ENCODE measurements around the gene KRT16. TPM values are rescaled to one million over a fixed set of nuclear protein-coding genes. Genes with fewer than 3 reads are reported as not detected.
"Not testable (repeated sequence)": the region's sequence is repeated elsewhere in the genome, so short reads cannot be mapped to it uniquely, and the experiment has no call there.

Gene KRT16
- total and polyA plus RNA-seq, 2 donors = 0.20 TPM; not detected in 1

DNA sequence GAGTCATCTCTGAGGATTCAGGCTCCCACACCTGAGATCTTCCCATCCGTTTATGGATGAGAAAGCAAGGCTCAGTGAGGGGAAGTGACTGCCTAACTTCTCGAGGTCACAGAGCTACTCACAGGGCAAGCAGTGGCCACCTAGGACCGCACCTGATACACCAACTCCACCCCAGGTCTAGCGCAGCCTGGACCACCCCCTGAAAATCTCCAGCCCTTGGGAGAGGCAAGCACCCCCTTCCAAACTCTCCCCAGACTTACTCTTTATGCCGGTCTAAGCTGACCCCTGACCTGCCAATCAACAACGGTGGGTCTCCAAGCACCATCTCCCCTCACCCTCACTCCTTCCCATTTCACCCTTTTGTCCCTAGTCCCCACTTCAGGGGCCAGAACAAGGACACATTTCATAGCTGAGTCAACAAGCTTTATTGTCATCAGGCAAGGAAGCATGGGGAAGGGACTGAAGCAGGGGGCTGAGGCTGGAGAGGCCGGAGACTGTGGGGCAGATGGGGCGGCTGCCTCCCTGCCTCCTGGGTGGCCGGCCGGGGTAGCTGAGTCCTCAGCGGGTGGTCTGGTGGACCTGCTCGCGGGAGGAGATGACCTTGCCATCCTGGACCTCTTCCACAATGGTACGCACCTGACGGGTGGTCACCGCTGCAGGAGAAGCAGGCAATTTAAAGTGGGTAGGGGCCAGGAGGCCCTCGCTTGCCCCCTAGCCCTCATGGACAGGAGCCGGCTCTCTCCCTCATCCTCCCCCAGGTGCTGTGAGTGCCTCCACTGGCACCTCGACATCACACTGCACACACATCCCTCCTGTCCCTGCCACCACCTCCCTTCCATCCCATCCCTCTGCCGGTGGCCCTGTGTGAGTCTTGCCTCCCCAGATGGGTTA is 6.7 kb upstream of the KRT16 start:
- no peak for DNase-seq (ENCODE audit: extremely low spot score)
- Histone ChIP-seq H3K4me3 (ENCODE audit: low read depth, low read length) (no peak overlapping the region), H3K4me1 (ENCODE audit: insufficient read depth) (no peaks in the 10 kb centered on the region), H3K36me3 (ENCODE audit: insufficient read depth) (no peaks in the 10 kb centered on the region), H3K27ac (ENCODE audit: low read depth) (no peak overlapping the region)
- WGBS = 84% methylated on average over 18 of the region's 20 CpGs

DNA sequence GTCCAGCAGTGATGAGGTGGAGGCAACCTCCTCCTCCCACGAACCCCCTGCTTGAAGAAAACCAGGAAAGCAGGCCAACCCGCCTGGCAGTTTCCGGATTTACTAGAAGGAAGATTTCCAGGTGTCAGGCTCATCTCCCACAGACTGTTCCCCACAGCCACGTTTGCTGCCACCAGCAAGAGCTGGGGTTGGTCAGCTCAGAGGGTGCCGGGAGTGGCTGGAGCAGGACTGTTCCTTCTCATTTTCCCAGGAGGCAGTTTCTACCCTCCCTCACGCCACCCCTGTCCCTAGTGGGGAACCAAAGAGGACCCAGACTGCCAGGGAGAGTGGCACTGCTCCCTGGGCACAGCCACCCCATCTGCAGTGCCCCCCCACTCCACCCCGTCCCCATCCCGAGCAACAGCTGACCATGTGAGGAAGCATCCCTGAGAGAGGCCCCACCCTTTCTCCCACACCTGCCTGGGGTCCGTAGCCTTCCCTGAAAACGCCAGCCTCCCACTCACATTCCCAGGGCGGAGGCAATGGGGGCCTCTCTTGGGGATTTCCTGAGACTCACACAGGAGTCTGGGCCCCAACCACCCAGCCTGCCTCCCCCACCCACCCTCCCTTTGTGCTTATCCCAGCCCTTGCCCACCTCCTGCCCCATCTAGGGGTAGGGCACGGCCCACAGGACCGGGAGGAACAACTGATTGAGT is 5.9 kb upstream of the KRT16 start:
- Histone ChIP-seq H3K4me3 (ENCODE audit: low read depth, low read length) (no peak overlapping the region), H3K36me3 (ENCODE audit: insufficient read depth) (no peaks in the 10 kb centered on the region), H3K4me1 (ENCODE audit: insufficient read depth) (no peaks in the 10 kb centered on the region), H3K27ac (ENCODE audit: low read depth) (no peak overlapping the region)
- 64% methylated on average over 13 of the region's 13 CpGs for WGBS
- no peak for DNase-seq (ENCODE audit: extremely low spot score)

DNA sequence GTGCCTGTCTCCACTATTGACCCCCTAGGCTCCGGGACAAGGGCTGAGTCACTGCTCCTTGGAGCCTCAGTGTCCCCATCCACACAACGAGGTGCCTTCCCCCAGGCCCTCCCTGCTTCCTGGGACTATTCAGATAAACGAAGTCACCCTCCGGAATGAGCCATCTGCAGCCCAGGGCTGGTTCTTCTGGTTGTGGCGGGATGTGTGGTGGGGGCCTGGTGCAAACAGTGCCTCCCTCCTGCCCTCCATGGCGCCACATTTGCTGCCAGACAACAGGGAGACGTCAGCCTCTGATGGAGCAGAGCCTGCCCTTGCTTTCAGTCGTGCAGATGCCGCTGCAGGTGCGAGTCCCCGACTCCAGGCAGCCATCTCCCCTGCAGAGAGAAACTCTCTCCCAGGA is 5.1 kb upstream of the KRT16 start:
- H3K4me3 ChIP-seq (ENCODE audit: low read depth, low read length) = no peak overlapping the region
- H3K36me3 ChIP-seq (ENCODE audit: insufficient read depth) = no peaks in the 10 kb centered on the region
- no peak overlapping the region for H3K27ac ChIP-seq (ENCODE audit: low read depth)
- H3K4me1 ChIP-seq (ENCODE audit: insufficient read depth) = no peaks in the 10 kb centered on the region
- WGBS = 66% methylated on average over 11 of the region's 11 CpGs
- no peak for DNase-seq (ENCODE audit: extremely low spot score)

DNA sequence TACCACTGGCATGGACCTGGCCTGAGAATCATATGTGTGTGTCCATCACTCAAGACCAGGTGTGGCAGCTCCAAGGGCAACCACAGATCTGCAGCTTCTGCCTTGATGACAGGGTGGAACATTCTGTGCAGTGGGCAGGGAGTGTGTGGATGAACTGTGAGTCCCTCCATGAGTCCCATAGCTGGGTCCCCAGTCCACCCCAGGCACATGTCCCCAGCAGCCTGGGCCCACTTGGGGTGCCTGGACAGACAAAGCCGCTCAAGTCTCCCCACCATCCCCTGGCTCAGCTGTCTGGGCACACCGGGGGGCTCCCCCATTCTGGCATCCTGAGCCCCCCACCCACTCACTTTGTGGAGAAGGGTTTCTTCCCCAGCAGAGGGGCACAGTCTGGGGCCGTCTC is 4.6 kb upstream of the KRT16 start:
- H3K36me3 ChIP-seq (ENCODE audit: insufficient read depth) = no peaks in the 10 kb centered on the region
- no peaks in the 10 kb centered on the region for H3K4me1 ChIP-seq (ENCODE audit: insufficient read depth)
- no peak overlapping the region for H3K27ac ChIP-seq (ENCODE audit: low read depth)
- H3K4me3 ChIP-seq (ENCODE audit: low read depth, low read length) = no peak overlapping the region
- 86% methylated on average over 3 of the region's 3 CpGs for WGBS
- no peak for DNase-seq (ENCODE audit: extremely low spot score)

DNA sequence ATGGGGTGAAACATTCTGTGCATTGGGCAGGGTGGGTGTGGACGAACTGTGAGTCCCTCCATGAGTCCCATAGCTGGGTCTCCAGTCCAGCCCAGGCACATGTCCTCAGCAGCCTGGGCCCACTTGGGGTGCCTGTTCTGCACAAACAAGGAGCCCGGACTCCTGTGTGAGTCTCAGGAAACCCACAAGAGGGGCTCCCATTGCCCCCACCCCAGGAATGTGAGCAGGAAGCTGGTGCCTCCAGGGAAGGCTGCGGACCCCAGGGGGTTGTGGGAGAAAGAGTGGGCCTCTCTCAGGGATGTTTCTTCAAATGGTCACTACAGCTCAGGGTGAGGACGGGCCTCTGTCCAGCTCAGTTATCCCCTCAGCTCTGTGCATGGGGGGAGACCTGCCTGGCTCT is 3.9 kb upstream of the KRT16 start:
- 78% methylated on average over 4 of the region's 4 CpGs for WGBS
- not testable (repeated sequence) for H3K4me1 ChIP-seq (ENCODE audit: insufficient read depth); H3K36me3 ChIP-seq (ENCODE audit: insufficient read depth); DNase-seq (ENCODE audit: extremely low spot score); H3K27ac ChIP-seq (ENCODE audit: low read depth); H3K4me3 ChIP-seq (ENCODE audit: low read depth, low read length)

DNA sequence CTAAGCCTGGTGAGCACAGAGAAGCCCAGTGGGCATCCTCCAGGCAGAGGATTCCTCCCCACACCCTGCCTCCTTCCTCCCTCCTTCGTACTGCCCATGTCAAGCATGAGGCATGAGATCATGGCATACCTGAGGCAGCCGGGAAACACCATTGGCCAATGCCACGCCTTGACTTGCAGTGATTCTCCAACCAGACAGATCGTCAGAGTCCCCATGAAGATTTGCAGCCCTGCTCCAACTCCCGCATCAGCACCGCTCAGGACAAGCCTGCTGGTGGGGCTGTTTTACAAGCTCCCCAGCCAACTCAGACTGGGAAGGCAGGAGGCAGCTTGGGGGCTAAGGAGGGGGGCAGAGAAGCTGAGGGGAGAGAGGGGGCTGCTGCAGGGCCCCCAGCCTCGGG is 2.9 kb upstream of the KRT16 start:
- 29% methylated on average over 7 of the region's 7 CpGs for WGBS
- no peak overlapping the region for H3K27ac ChIP-seq (ENCODE audit: low read depth)
- no peaks in the 10 kb centered on the region for H3K36me3 ChIP-seq (ENCODE audit: insufficient read depth)
- no peak overlapping the region for H3K4me3 ChIP-seq (ENCODE audit: low read depth, low read length)
- no peak for DNase-seq (ENCODE audit: extremely low spot score)
- no peaks in the 10 kb centered on the region for H3K4me1 ChIP-seq (ENCODE audit: insufficient read depth)

DNA sequence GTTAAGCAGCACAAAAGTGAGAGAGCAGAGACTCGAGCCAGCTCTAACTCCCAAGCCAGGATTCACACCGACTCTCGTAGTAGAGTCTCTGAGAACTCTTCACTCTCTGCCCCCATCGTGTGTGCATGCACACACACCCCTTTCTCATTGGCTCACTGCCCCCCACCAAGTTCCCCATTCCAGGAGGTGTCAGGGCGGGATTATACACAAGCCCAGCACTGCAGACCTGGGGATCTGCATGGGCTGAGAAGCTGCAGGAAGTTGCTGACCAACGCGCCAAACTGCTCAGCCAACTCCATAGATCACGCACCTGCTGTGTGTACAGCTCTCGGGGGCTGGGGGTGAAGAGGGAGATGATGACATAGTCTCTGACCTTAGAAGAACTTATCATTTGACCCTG is 2.2 kb upstream of the KRT16 start:
- not testable (repeated sequence) for H3K4me3 ChIP-seq (ENCODE audit: low read depth, low read length); DNase-seq (ENCODE audit: extremely low spot score); H3K27ac ChIP-seq (ENCODE audit: low read depth); H3K36me3 ChIP-seq (ENCODE audit: insufficient read depth); H3K4me1 ChIP-seq (ENCODE audit: insufficient read depth)
- 63% methylated on average over 9 of the region's 9 CpGs for WGBS

DNA sequence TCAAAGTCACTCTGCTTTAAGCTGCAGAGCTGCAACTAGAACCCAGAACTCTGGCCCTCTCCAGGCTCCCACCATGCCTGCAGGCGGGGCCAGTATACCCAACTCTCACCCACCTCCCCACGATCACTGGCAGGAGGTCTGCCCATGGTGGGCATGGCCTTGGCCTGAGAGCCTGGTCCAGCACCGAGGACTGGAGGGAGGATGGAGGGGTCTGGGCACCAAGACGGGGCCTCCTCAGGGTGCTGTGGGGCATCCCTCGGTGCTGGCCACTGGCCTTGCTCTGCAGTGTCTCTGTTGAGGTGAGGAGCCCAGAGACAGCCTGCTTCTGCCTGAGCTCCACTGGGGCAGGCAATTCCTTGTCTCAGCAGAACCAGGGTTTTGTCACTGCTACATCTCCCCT is 1.5 kb upstream of the KRT16 start:
- no peak overlapping the region for H3K4me3 ChIP-seq (ENCODE audit: low read depth, low read length)
- no peaks in the 10 kb centered on the region for H3K36me3 ChIP-seq (ENCODE audit: insufficient read depth)
- no peak overlapping the region for H3K27ac ChIP-seq (ENCODE audit: low read depth)
- H3K4me1 ChIP-seq (ENCODE audit: insufficient read depth) = no peaks in the 10 kb centered on the region
- WGBS = 92% methylated on average over 5 of the region's 5 CpGs
- no peak for DNase-seq (ENCODE audit: extremely low spot score)

DNA sequence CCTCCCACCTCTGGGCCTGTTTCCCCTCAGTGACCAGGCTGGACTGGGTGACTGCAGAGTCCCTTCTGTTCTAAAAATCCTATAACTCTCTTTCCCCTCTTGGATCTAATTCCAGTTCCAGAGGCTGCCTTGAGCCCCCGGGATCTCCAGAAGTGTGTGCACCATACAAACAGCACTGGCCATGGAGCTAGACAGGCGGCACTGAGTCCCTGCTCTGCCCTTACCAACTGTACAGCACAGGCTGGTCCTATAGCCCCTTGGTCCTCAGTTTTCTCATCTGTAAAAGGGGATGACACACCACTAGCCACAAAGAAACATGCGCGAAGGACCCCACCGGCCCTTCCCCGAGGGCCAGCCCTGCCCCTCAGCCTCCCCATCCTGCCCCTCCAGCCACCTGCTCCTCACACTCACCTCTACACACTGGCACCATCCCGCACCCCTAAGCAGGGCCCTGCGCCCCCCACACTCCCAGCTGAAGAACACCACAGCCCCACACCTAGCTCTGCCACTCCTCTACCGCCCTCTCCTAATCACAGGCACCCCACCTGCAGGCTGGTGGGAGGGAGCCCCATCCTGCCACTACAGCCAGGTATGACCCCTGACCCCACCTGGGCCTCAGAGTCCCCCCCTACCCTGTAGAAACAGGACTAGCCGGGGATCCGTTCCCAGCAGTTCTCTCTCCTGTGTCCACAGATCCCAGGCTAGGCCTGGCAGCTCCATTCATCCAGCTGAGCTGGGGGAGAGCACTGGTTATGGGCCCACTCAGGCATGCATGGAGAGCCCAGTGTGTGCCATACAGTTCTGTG is 913 bp upstream of the KRT16 start:
- H3K36me3 ChIP-seq (ENCODE audit: insufficient read depth) = no peaks in the 10 kb centered on the region
- no peaks in the 10 kb centered on the region for H3K4me1 ChIP-seq (ENCODE audit: insufficient read depth)
- WGBS = 91% methylated on average over 11 of the region's 11 CpGs
- no peak overlapping the region for H3K4me3 ChIP-seq (ENCODE audit: low read depth, low read length)
- H3K27ac ChIP-seq (ENCODE audit: low read depth) = no peak overlapping the region
- no peak for DNase-seq (ENCODE audit: extremely low spot score)

DNA sequence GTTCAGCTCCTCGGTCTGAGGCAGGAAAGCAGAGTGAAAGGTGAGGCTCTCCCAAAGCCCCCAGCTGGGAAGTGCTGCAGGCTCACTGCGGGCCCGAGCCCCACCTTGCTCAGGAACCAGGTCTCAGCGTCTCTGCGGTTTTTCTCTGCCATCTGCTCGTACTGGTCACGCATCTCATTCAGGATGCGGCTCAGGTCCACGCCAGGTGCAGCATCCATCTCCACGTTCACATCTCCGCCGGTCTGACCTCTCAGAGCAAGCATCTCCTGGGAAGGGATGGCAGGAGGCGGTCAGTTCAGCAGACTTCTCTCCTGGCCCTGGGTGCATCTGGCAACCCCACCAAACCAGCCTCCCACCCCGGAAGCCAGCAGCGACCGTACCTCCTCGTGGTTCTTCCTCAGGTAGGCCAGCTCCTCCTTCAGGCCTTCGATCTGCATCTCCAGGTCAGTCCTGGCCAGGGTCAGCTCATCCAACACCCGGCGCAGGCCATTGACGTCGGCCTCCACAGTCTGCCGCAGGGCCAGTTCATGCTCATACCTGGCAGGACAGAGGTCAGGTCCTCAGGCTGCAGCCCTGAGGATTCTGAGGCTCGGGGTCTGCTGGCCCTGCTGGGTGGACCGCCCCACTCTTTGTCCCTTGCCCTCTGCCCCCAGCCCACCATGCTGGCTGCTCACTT is 1.5 kb downstream of the KRT16 start:
- no peak overlapping the region for H3K4me3 ChIP-seq (ENCODE audit: low read depth, low read length)
- no peak overlapping the region for H3K27ac ChIP-seq (ENCODE audit: low read depth)
- H3K4me1 ChIP-seq (ENCODE audit: insufficient read depth) = no peaks in the 10 kb centered on the region
- 91% methylated on average over 25 of the region's 25 CpGs for WGBS
- DNase-seq (ENCODE audit: extremely low spot score) = no peak
- no peaks in the 10 kb centered on the region for H3K36me3 ChIP-seq (ENCODE audit: insufficient read depth)

DNA sequence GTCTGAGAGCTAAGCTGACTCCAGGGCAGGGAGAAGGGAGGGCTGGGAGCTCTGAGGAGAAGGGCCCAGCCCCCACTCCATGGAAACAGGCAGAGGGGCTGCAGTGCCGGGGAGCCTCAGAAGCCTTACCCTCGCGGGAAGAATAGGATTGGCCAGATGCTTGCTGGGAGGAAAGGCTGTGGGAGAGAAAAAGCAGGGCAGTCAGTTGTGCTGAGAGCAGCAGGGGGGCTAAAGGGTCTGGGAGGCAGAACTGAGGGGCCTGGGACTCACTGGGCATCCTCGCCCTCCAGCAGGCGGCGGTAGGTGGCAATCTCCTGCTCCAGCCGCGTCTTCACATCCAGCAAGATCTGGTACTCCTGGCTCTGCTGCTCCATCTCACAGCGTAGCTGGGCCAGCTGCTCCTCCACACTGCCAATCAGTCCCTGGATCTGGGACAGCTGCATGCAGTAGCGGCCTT is 2.5 kb downstream of the KRT16 start:
- H3K4me1 ChIP-seq (ENCODE audit: insufficient read depth); H3K4me3 ChIP-seq (ENCODE audit: low read depth, low read length); H3K27ac ChIP-seq (ENCODE audit: low read depth); DNase-seq (ENCODE audit: extremely low spot score); H3K36me3 ChIP-seq (ENCODE audit: insufficient read depth): not testable (repeated sequence)
- WGBS = 14% methylated on average over 10 of the region's 10 CpGs

DNA sequence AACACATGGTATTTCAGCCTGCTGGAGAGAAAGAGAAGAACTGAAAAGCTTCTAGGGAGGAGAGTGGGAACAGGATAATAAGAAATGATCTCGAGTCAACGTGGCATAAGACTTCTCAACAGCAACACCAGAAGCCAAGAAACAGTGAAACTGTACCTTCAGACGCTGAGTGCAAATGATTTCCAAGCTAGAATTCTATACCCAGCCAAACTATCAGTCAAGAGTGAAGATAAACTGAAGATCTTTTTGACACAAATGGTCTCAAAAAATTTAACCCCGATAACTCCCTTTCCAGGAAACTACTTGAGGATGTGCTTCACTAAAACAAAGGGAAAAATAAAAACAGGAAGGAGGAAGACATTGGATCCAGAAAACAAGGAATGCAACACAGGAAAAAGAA is 5.6 kb downstream of the KRT16 start:
- not testable (repeated sequence) for H3K36me3 ChIP-seq (ENCODE audit: insufficient read depth)
- WGBS = 84% methylated on average over 4 of the region's 4 CpGs

DNA sequence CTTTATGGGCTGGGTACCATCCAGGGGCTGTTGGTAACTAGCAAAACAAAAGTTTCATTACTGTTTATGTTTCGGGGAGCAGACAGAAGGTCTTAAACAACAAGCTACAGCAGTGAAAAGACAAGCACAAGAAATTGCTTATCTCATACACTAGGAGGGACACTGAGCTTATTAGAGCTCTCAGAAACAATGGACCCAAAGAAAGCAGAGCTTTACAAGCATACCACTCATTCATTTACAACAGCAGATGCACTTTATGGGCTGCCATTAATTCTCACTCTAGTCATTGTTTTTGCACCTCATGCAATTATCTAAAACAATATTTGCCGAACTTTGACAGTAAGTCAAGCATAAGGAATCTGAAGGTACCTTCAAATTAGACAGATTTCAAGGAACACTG is 10.0 kb downstream of the KRT16 start:
- no peak overlapping the region for H3K27ac ChIP-seq (ENCODE audit: low read depth)
- WGBS = 52% methylated on average over 2 of the region's 2 CpGs
- no peaks in the 10 kb centered on the region for H3K36me3 ChIP-seq (ENCODE audit: insufficient read depth)
- no peak for DNase-seq (ENCODE audit: extremely low spot score)
- H3K4me1 ChIP-seq (ENCODE audit: insufficient read depth) = no peaks in the 10 kb centered on the region
- no peak overlapping the region for H3K4me3 ChIP-seq (ENCODE audit: low read depth, low read length)

More for the DNA sequence above, 5.6 kb downstream of the KRT16 start:
- not testable (repeated sequence) for H3K27ac ChIP-seq (ENCODE audit: low read depth); DNase-seq (ENCODE audit: extremely low spot score); H3K4me1 ChIP-seq (ENCODE audit: insufficient read depth); H3K4me3 ChIP-seq (ENCODE audit: low read depth, low read length)
